ENCODE measurements around the gene GUCD1. TPM values are rescaled to one million over a fixed set of nuclear protein-coding genes. Genes with fewer than 3 reads are reported as not detected.

GUCD1 gene
- total and polyA plus RNA-seq, 2 of the 13 experiments (the other 11 are each of a cell fraction or from before 2014, with no cell fraction given): 128 to 245 TPM

- TF ChIP-seq PBX2 (CRISPR knock-in tag; IDR thresholded peaks at IDR 0.05) (no peak; the same call in 1 of the 2 replicates), SSRP1 (CRISPR knock-in tag; IDR thresholded peaks at IDR 0.05) (peak; percentile 27; the same call in 1 of the 2 replicates), ZNF782 (CRISPR knock-in tag; IDR thresholded peaks at IDR 0.05; ENCODE audit: borderline replicate concordance) (no peak), RXRB (CRISPR knock-in tag; IDR thresholded peaks at IDR 0.05; ENCODE audit: borderline replicate concordance) (peak; percentile 57; the same call in 1 of the 2 replicates), ZNF75D (CRISPR knock-in tag; IDR thresholded peaks at IDR 0.05; ENCODE audit: borderline replicate concordance) (no peak), ZNF605 (CRISPR knock-in tag; IDR thresholded peaks at IDR 0.05) (peak; percentile 61; the same call in 1 of the 2 replicates), ZNF577 (CRISPR knock-in tag; IDR thresholded peaks at IDR 0.05; ENCODE audit: borderline replicate concordance, low read depth) (no peak), KMT2A (CRISPR knock-in tag; IDR thresholded peaks at IDR 0.05) (0 out of 2 replicates have a peak, but pooled peaks have one; percentile 22), GTF3A (CRISPR knock-in tag; conservative IDR thresholded peaks at IDR 0.05) (no peak), PHF5A (CRISPR knock-in tag; IDR thresholded peaks at IDR 0.05; ENCODE audit: low read depth, unreplicated experiment) (no peak), BCLAF1 (IDR thresholded peaks at IDR 0.05) (no peak), SATB2 (CRISPR knock-in tag; IDR thresholded peaks at IDR 0.05) (no peak), CREBL2 (CRISPR knock-in tag; IDR thresholded peaks at IDR 0.05; ENCODE audit: borderline replicate concordance) (no peak), ZNF264 (CRISPR knock-in tag; IDR thresholded peaks at IDR 0.05) (no peak), KDM3A (CRISPR knock-in tag; IDR thresholded peaks at IDR 0.05; ENCODE audit: low read depth) (no peak), STAT5B (CRISPR knock-in tag; IDR thresholded peaks at IDR 0.05) (no peak), RARA (CRISPR knock-in tag; IDR thresholded peaks at IDR 0.05) (peak; percentile 35; the same call in 1 of the 2 replicates), REST (IDR thresholded peaks at IDR 0.05; ENCODE audit: borderline replicate concordance in 1 of 2, low read depth in 1 of 2, low read length in 2 of 2) (no peak), ZNF367 (CRISPR knock-in tag; IDR thresholded peaks at IDR 0.05; ENCODE audit: borderline replicate concordance) (no peak), HINFP (CRISPR knock-in tag; IDR thresholded peaks at IDR 0.05; ENCODE audit: low read depth) (no peak), KLF9 (CRISPR knock-in tag; IDR thresholded peaks at IDR 0.05; ENCODE audit: low read depth) (no peak)
Measured at GRCh38 chr22:24564376-24565058, 9.6 kb upstream of the GUCD1 start (continued).
